ENCODE data around the gene PAX2.

PAX2 gene

DNA sequence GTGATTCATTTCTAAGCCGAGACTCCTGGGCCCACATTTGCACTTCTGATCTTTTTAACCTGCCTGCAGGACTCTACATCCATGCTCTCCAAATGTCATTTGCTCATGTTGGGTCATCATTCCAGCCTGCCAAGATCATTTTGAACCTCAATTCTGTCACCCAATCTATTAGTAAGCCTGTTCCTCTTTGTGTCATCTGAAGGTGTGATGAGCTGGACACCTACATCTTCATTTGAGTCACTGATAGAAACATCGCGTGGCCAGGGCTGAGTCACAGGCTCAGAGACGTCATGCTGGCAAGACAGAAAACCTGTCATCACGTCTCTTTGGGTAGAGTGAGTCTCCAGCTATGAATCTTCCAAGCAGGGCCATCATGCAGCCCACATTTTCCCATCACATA is 102.1 kb downstream of the PAX2 start:
- intact Hi-C loops (cut with micrococcal nuclease), result no loop called here
- no peaks in the 10 kb centered on the region for H3K9me3 Mint-ChIP-seq
- H3K36me3 Mint-ChIP-seq (ENCODE audit: low read depth), result no peaks in the 10 kb centered on the region
- no peak overlapping the region for H3K4me3 Mint-ChIP-seq
- H3K4me1 Mint-ChIP-seq (ENCODE audit: low read depth), result no peaks in the 10 kb centered on the region
- H3K27me3 Mint-ChIP-seq, result peaks cover 60% of the 10 kb centered on the region
- H3K27ac Mint-ChIP-seq, result no peak overlapping the region

DNA sequence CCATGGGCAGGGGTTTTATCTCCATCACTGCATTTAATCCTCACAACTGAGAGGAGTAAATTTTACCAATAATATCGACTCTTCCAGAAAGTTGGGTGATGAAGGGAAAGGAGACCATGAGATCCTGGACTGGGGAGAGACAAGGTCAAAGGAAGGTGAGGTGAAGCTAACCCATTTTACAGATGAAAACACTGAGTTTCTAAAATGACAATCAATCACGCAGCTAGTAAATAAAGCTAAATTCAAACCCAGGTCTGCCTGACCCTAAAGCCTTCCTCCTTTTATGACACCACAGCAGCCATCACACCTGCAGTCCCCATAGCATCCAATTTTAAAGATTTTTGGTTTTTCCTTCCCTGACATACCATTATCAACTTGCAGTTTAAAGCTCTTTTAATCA is 103.4 kb downstream of the PAX2 start:
- intact Hi-C loops (cut with micrococcal nuclease), result no loop called here
- no peaks in the 10 kb centered on the region for H3K4me1 Mint-ChIP-seq (ENCODE audit: low read depth)
- peaks cover 56% of the 10 kb centered on the region for H3K27me3 Mint-ChIP-seq
- H3K9me3 Mint-ChIP-seq, result no peaks in the 10 kb centered on the region
- H3K4me3 Mint-ChIP-seq, result no peak overlapping the region
- H3K36me3 Mint-ChIP-seq (ENCODE audit: low read depth), result no peaks in the 10 kb centered on the region
- no peak overlapping the region for H3K27ac Mint-ChIP-seq

DNA sequence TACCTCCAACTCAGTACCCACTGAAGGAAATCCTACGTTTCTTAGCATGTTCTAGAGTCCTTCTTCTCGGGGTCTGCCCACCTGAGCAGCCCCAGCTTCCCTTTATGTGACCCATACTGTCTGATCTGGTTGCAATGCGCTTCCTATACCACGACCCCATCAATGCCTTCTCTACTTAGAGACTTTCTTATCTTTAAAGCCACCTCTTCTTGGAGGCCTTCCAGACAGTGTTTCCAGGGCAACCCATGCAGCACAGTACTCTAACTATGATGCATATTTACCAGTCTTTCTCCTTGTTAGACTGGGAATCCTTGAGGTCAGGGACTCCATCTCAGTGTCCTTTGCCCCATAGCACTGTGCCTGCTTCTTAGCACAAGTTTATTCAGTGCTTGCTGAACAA is 112.9 kb downstream of the PAX2 start:
- Mint-ChIP-seq H3K36me3 (ENCODE audit: low read depth) (no peaks in the 10 kb centered on the region), H3K27me3 (peaks cover 55% of the 10 kb centered on the region), H3K4me3 (no peak overlapping the region), H3K27ac (no peak overlapping the region), H3K9me3 (no peaks in the 10 kb centered on the region), H3K4me1 (ENCODE audit: low read depth) (no peaks in the 10 kb centered on the region)
- intact Hi-C loops (cut with micrococcal nuclease), result no loop called here

DNA sequence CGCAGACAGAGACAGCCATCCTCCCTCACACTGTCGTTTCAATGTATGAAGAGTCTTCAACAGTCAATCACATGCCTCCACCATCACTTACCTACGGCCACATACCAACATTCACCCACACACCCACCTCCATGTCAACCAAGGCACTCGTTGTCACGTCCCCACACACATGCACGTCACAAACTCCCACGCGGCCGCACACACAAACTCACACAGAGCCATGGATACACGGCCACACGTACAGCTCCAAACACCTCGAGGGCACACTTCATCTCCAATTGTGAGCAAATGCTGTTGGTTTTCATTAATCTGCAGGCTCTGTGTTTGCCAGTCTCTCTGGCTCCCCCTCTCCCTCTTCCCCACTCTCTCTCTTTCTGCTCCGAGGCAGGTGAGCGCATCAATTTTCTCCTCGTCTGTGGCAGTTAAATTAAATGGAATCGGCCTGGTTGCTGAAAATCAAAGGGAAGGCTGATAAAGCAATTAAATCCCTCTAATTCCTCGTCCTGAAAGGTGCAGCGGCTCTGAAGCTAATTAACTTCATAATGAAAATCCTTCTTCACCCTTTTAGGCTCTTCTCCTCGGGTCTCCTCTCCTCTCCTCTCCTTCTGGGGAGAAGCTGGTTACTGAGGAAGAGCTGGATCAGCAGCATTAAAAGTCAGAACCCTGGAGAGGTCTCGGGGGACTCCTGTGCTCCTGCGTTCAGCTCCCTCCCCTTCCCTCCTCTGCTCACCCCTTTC is 113.5 kb downstream of the PAX2 start:
- intact Hi-C loops (cut with micrococcal nuclease), result no loop called here
- Mint-ChIP-seq H3K36me3 (ENCODE audit: low read depth) (no peaks in the 10 kb centered on the region), H3K4me3 (no peak overlapping the region), H3K27me3 (peaks cover 55% of the 10 kb centered on the region), H3K9me3 (no peaks in the 10 kb centered on the region), H3K27ac (no peak overlapping the region), H3K4me1 (ENCODE audit: low read depth) (no peaks in the 10 kb centered on the region)

DNA sequence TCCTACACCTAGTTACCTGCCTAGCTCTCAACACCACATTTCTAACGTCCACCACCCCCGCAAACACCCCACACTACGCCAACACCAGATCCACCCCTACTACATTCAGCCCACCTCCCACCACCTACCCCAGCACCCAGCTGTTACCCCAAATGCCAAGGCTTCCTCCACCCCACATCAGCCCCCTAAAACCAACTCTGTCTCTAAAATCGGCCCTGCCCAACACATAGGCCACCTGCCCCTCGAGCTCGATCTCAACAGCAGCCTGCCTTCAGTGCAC is 114.0 kb downstream of the PAX2 start:
- Mint-ChIP-seq H3K4me3 (no peak overlapping the region), H3K4me1 (ENCODE audit: low read depth) (no peaks in the 10 kb centered on the region), H3K27ac (no peak overlapping the region), H3K9me3 (no peaks in the 10 kb centered on the region), H3K36me3 (ENCODE audit: low read depth) (no peaks in the 10 kb centered on the region), H3K27me3 (peaks cover 52% of the 10 kb centered on the region)
- intact Hi-C loops (cut with micrococcal nuclease), result no loop called here

DNA sequence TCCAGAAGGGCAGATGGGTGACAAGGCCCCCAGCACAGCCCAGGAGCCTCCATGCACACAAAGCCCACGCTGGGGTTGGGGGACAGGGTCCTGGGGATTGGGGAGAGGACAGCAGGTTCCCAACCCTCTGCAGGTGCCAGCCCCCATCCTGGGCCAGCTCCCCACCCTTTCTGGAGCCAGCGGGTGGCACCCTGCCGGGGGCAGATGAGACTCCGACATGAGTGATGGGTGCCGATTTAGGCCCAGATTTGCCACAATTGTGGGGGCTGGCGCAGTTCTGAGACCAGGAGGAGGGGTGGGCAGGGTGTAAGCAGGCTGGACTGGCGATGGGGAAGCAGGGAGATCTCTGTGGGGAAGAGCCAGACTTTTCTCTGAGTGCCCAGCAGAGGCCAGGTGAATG is 118.1 kb downstream of the PAX2 start:
- Mint-ChIP-seq H3K27me3 (peaks cover 58% of the 10 kb centered on the region), H3K4me3 (no peak overlapping the region), H3K27ac (no peak overlapping the region), H3K36me3 (ENCODE audit: low read depth) (no peaks in the 10 kb centered on the region), H3K4me1 (ENCODE audit: low read depth) (no peaks in the 10 kb centered on the region), H3K9me3 (no peaks in the 10 kb centered on the region)
- intact Hi-C loops (cut with micrococcal nuclease), result no loop called here

DNA sequence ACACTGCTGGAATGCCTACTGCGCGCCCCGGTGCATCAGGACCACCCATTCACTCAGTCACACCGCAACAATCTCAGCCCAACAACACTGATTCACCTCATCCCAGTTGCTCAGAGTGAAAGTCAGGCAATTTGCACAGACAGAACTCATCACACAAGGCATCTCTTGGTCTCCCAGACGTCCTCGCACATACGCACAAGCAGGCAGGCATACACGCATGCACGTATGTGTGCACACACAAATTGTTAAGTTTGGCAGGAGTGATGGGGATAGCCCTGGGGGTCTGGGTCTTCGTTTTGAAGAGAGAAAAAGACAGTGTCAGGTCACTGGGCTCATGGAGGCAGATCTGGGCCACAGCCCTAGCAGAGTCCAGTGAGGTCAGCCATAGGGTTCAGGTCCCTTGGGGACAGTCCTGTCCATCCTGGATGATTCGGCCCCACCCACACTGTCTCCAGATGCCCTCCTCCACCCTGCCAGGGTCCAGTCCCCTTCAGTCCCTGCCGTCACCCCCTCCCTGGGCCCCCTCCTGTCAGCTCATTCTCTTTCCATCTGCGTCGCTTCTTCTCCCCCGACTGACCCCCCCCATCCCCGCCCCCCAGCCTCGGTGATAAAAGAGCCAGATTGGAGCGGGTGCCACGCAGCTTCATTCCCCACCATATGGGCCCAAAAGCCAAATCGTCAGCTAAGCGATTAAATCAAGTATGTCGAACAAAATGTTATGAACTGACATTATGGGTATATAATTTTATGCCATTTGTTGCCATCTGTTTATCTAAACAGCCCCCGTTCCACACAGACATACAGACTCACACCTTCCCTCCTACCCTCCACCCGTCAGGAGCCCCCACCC is 118.9 kb downstream of the PAX2 start:
- intact Hi-C loops (cut with micrococcal nuclease), result no loop called here
- Mint-ChIP-seq H3K4me1 (ENCODE audit: low read depth) (no peaks in the 10 kb centered on the region), H3K9me3 (no peaks in the 10 kb centered on the region), H3K36me3 (ENCODE audit: low read depth) (no peaks in the 10 kb centered on the region), H3K27me3 (peaks cover 54% of the 10 kb centered on the region), H3K4me3 (no peak overlapping the region), H3K27ac (no peak overlapping the region)

DNA sequence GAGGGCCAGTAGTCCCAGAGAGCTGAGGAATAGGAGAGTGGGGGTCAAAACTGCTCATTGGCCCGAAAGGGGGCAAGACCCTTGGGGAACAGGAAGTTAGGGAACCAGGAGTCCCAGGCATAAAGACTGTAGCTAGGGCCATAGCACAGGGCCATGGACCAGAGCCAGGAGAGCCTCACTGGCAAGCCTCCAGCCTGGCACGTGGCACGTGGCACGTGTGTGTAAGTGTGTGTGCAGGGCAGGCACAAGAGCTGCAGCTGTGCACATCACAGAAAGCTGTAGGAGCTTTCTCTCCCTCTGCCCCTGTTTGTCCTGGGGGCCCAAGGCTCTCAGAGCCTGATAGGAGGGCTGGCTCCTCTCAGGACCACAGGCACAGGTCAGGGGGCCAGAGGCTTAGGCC is 119.6 kb downstream of the PAX2 start:
- no peaks in the 10 kb centered on the region for H3K36me3 Mint-ChIP-seq (ENCODE audit: low read depth)
- no peaks in the 10 kb centered on the region for H3K4me1 Mint-ChIP-seq (ENCODE audit: low read depth)
- peaks cover 50% of the 10 kb centered on the region for H3K27me3 Mint-ChIP-seq
- no peak overlapping the region for H3K4me3 Mint-ChIP-seq
- intact Hi-C loops (cut with micrococcal nuclease), result no loop called here
- no peak overlapping the region for H3K27ac Mint-ChIP-seq
- no peaks in the 10 kb centered on the region for H3K9me3 Mint-ChIP-seq

DNA sequence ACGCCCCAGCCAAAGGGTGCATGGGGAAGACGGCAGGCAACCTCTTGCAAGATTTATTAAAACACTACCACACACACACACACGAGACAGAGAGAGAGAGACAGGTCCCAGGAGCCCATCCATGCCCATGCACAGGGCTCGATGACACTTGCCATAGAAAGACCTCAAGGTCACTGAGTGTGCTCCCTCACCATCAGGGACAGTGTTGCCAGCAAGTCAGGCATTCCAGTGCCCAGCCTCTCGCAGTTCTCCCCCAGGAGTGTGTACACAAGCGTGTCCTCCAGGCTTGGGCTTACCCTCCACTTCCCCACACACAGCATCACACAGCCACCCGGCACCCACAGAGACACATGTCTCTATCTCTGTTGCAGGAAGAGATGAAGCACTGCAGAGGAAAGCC is 120.6 kb downstream of the PAX2 start:
- Mint-ChIP-seq H3K4me3 (no peak overlapping the region), H3K27ac (no peak overlapping the region), H3K36me3 (ENCODE audit: low read depth) (no peaks in the 10 kb centered on the region), H3K4me1 (ENCODE audit: low read depth) (no peaks in the 10 kb centered on the region), H3K9me3 (no peaks in the 10 kb centered on the region), H3K27me3 (peaks cover 46% of the 10 kb centered on the region)
- intact Hi-C loops (cut with micrococcal nuclease), result no loop called here

DNA sequence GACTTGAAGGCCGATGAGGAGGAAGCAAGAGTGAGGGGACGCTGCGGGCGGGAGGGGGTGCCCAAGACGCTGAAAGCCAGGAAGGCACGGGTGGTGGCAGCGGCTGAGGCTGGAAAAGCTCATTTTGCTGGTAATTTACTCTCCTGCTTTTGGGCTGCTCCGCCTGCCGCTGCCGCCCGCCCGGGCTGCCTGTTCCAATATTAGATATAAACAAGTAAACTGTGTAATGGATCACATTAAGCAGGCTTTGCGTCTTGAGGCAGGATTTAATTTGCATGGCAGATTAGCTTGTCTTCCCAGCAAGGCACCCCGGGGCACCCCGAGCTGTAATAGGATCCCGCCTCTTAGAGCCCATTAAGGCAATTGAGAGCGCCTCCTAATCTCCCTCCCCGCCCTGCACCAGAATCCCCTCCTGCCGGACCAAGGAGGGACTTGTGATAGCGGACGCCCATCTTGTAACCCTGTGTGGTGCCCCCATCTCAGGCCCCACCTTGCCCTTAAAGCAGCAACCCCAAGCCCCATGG is 121.3 kb downstream of the PAX2 start:
- intact Hi-C loops (cut with micrococcal nuclease), result no loop called here
- Mint-ChIP-seq H3K36me3 (ENCODE audit: low read depth) (no peaks in the 10 kb centered on the region), H3K9me3 (no peaks in the 10 kb centered on the region), H3K4me3 (no peak overlapping the region), H3K4me1 (ENCODE audit: low read depth) (no peaks in the 10 kb centered on the region), H3K27ac (no peak overlapping the region), H3K27me3 (peaks cover 45% of the 10 kb centered on the region)

DNA sequence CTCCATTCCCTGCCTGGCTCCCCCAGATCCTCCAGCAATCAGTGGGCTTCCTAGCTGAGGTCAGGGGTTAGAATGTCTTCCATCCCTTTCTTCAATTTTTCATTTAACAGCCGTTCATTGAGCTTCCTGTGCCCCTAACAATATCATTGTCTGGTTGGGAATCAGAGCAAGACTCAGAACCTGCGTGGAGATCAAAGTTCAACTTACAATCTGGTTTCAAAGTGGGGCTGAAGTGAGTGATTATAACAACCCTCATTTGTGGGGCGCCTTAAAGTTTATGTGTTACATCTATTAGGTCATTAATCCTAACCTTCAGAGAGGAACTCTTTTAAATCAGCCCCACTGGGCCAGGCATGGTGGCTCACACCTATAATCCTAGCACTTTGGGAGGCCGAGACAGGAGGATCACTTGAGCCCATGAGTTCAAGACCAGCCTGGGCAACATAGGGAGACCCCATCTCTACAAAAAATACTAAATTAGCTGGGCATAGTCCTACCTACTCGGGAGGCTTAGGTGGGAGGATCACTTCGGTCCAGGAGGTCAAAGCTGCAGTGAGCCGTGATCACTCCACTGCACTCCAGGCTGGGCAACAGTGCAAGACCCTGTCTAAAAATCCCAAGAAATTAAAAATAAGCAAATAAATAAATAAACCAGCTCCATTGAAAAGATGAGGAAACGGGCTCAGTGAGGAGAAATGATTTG is 122.0 kb downstream of the PAX2 start:
- Mint-ChIP-seq H3K4me1 (ENCODE audit: low read depth) (no peaks in the 10 kb centered on the region), H3K4me3 (no peak overlapping the region), H3K27ac (no peak overlapping the region), H3K36me3 (ENCODE audit: low read depth) (no peaks in the 10 kb centered on the region), H3K27me3 (peaks cover 40% of the 10 kb centered on the region), H3K9me3 (no peaks in the 10 kb centered on the region)
- intact Hi-C loops (cut with micrococcal nuclease), result no loop called here

DNA sequence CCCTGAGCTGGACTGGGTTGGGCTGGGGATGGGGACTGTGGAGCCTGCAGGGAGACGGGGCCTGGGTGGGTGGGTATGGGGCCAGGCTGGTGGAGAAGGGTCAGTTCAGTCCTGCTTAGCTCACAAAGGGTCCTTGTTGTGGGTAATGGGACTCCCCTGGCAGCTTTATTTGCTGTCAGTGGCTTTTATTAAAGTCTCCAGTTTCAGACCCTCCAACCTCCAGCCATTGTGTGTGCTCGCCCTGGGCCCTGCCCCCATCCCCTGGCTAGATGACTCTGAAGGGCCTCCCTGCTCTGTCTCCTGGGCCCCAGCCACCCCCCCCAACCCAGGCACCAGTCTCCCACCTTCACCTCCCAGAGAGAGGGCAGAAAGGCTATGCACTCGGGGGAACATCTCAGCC is 123.0 kb downstream of the PAX2 start:
- intact Hi-C loops (cut with micrococcal nuclease), result no loop called here
- H3K9me3 Mint-ChIP-seq, result no peaks in the 10 kb centered on the region
- H3K27me3 Mint-ChIP-seq, result peaks cover 36% of the 10 kb centered on the region
- no peak overlapping the region for H3K4me3 Mint-ChIP-seq
- no peaks in the 10 kb centered on the region for H3K4me1 Mint-ChIP-seq (ENCODE audit: low read depth)
- no peak overlapping the region for H3K27ac Mint-ChIP-seq
- H3K36me3 Mint-ChIP-seq (ENCODE audit: low read depth), result no peaks in the 10 kb centered on the region

DNA sequence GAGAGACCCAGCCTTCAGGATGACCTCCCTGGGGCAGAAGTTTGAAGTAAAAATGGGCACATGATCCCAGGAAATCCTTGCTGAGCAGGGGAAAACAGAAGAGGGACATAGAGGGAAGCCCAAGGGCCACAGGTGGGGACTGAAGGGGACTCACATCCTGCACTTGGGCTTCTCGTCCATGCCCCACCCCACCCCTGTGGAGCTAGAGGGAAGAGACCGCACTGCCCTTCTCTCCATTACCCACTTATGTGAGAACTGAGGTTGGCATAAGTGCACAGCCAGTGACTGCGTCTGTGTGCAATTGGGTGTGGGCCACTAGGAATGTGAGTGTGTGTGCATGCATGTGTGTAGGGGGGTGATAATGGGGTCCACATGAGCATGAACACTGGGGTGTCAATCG is 124.0 kb downstream of the PAX2 start:
- Mint-ChIP-seq H3K4me3 (no peak overlapping the region), H3K9me3 (no peaks in the 10 kb centered on the region), H3K36me3 (ENCODE audit: low read depth) (no peaks in the 10 kb centered on the region), H3K27me3 (peaks cover 34% of the 10 kb centered on the region), H3K4me1 (ENCODE audit: low read depth) (no peaks in the 10 kb centered on the region), H3K27ac (no peak overlapping the region)
- intact Hi-C loops (cut with micrococcal nuclease), result no loop called here
